Sigmoid colon (tissue), 3 donors: Measurements from ENCODE around the gene TANGO2.

Experiments used
- CTCF ChIP-seq, 4 experiments: fragments of 450-650 bp in 3 of 4; fragments of 200-600 bp in 1 of 4; IDR thresholded peaks; one replicate each; pipeline ENCODE4 v1.5.1; 2016 to 2019; ENCODE audit warnings: antibody characterized with exemption in 4 of 4, mild to moderate bottlenecking in 3 of 4, moderate library complexity in 2 of 4
- POLR2A ChIP-seq, 2 donors: fragments of 450-650 bp; IDR thresholded peaks; one replicate each; pipeline ENCODE4 v1.6.1; 2016; ENCODE audit warnings: antibody characterized with exemption in 2 of 2, mild to moderate bottlenecking in 2 of 2, moderate library complexity in 2 of 2

DNA sequence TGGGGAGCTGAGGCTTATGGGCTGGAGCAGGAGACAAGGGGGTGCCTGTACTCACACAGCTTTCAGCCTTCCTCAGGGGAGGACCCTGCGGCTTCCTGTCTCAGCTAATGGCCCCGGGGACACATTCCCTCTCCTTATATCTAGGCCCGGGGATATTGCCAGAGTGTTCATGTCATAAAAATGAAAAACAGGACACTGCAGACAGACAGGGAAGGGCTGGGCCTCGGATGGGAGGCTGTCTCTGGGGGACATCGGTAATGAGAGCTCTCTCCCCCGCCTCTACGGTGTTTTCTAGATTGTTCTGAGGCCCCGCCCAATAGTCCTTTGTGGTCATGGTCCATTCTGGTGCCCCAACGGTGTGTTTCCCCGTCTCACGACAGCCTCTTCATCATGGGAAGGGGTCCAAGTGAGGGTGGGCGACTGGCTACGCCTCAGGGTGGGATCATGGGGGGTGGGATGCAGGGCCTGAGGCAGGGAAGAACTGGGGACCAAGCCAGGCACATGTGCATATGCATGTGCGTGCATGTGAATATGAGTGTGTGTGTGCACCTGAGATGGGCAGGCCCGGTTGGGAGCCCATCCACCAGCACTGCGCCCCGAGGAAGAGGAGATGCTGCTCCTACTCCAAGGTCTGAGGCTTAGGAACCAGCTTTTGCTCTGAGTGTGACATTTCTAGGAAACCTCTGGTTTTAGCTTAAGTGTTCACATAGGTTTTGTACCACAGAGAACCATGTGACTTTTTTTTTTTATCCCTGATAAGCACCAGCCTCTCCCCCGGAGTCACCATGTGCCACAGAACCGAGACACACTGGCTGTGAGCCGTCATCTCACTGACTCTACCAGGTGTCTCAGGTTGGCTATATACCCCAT is 9.6 kb upstream of the TANGO2 start:
- TF ChIP-seq CTCF (IDR thresholded peaks at IDR 0.05) (no peak), POLR2A (IDR thresholded peaks at IDR 0.05) (no peak)
